ENCODE data around the gene SHROOM2. TPM values are rescaled to one million over a fixed set of nuclear protein-coding genes. Genes with fewer than 3 reads are reported as not detected.

SHROOM2 gene
- total and polyA plus RNA-seq, 9 of the 15 experiments (the other 6 are each of a cell fraction or from before 2014, with no cell fraction given): not detected

GRCh38 chrX:9749146-9749692, 37.0 kb upstream of the SHROOM2 start:
- no TSS peak for BruUV-seq (replicated peaks)
- no peak for ATAC-seq
- Histone ChIP-seq H3K79me2 (ENCODE audit: control insufficient read depth, insufficient read depth, low read length) (no peaks in the 10 kb centered on the region), H3K27ac (ENCODE audit: extremely low read depth, low read depth, low read length) (no peak overlapping the region), H2AFZ (ENCODE audit: low read depth, low read length) (no peak overlapping the region), H3K4me3 (no peak overlapping the region), H3K9me3 (replicated peaks; ENCODE audit: control insufficient read depth, insufficient read depth, low read depth, low read length) (no peaks in the 10 kb centered on the region), H3K4me1 (replicated peaks in 1 of 2; ENCODE audit: control insufficient read depth in 2 of 2, insufficient read depth in 2 of 2, low read length in 2 of 2) (no peaks in the 10 kb centered on the region), H4K20me1 (replicated peaks; ENCODE audit: control insufficient read depth, insufficient read depth, low read length) (no peaks in the 10 kb centered on the region), H3K36me3 (ENCODE audit: control insufficient read depth, insufficient read depth, low read length) (no peaks in the 10 kb centered on the region), H3K4me2 (ENCODE audit: insufficient read depth, low read length) (no peak overlapping the region), H3K27me3 (ENCODE audit: control insufficient read depth in 2 of 2, insufficient read depth in 2 of 2, low read length in 2 of 2) (peaks cover 0 to 22% of the 10 kb centered on the region in 2 experiments; a peak in 2 of 5 replicates), H3K9me1 (ENCODE audit: control insufficient read depth, insufficient read depth, low read length) (no peaks in the 10 kb centered on the region), H3K9ac (ENCODE audit: insufficient read depth in 1 of 2, low read depth in 2 of 2, low read length in 2 of 2) (no peak overlapping the region)
- DNase-seq (ENCODE audit: extremely low read depth in 1 of 4, low spot score in 3 of 4): no peak
- intact Hi-C loops (cut with micrococcal nuclease): no loop called here
- WGBS (ENCODE audit: insufficient coverage, low coverage, missing lambda C conversion rate): 3% methylated on average over 5 of the region's 11 CpGs
- TF ChIP-seq ZNF324 (CRISPR knock-in tag; IDR thresholded peaks at IDR 0.05): no peak
- no peak for TF ChIP-seq STAG1 (CRISPR knock-in tag; IDR thresholded peaks at IDR 0.05; ENCODE audit: borderline replicate concordance)
- POLR2A ChIA-PET: no interaction called here
- CTCF ChIA-PET (ENCODE audit: low intra/inter-chr PET ratio): no interaction called here
- in situ Hi-C loops (cut with MboI): no loop called here
- FAIRE-seq: no peak

DNA sequence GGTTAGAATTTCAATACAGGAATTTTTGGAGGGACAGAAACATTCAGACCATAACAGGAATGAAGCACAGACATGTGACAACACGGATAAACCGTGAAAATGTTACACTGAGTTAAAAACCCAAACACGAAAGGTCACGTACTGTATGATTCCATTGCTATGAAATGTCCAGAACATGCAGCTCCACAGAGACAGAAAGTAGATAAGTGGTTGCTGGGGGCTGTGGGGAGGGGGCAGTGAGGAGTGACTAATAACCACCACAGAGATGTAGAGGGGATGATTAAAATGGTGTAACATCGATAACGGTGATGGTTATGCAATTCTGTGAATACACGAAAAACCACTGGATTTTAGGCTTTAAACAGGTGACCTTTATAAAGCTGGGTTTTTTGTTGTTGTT, 28.9 kb upstream of the SHROOM2 start:
- in situ Hi-C loops (cut with MboI) (no loop called here), intact Hi-C loops (cut with micrococcal nuclease) (no loop called here)
- Histone ChIP-seq H2AFZ (ENCODE audit: low read depth, low read length) (no peak overlapping the region), H3K27ac (ENCODE audit: extremely low read depth, low read depth, low read length) (no peak overlapping the region), H3K9ac (ENCODE audit: insufficient read depth in 1 of 2, low read depth in 2 of 2, low read length in 2 of 2) (no peak overlapping the region), H3K9me1 (ENCODE audit: control insufficient read depth, insufficient read depth, low read length) (no peaks in the 10 kb centered on the region), H3K27me3 (ENCODE audit: control insufficient read depth in 2 of 2, insufficient read depth in 2 of 2, low read length in 2 of 2) (peaks cover under 1 to 21% of the 10 kb centered on the region in 2 experiments; a peak in 4 of 5 replicates), H3K79me2 (ENCODE audit: control insufficient read depth, insufficient read depth, low read length) (no peaks in the 10 kb centered on the region), H3K4me3 (no peak overlapping the region), H3K36me3 (ENCODE audit: control insufficient read depth, insufficient read depth, low read length) (no peaks in the 10 kb centered on the region), H3K4me1 (replicated peaks in 1 of 2; ENCODE audit: control insufficient read depth in 2 of 2, insufficient read depth in 2 of 2, low read length in 2 of 2) (no peaks in the 10 kb centered on the region), H3K9me3 (replicated peaks; ENCODE audit: control insufficient read depth, insufficient read depth, low read depth, low read length) (no peaks in the 10 kb centered on the region), H3K4me2 (ENCODE audit: insufficient read depth, low read length) (no peak overlapping the region), H4K20me1 (replicated peaks; ENCODE audit: control insufficient read depth, insufficient read depth, low read length) (no peaks in the 10 kb centered on the region)
- ChIA-PET POLR2A (interaction anchor here (0.6 kb wide), 1 partner anchor 51 kb away, joined by 3 read pairs; no protein-coding TSS in a partner anchor), CTCF (ENCODE audit: low intra/inter-chr PET ratio) (no interaction called here)
- WGBS (ENCODE audit: insufficient coverage, low coverage, missing lambda C conversion rate): 0% methylated on average over 5 of the region's 7 CpGs
- no peak for ATAC-seq
- DNase-seq (ENCODE audit: extremely low read depth in 1 of 4, low spot score in 3 of 4): no peak
- no TSS peak for BruUV-seq (replicated peaks)
- FAIRE-seq: no peak
- no peak for TF ChIP-seq POLR3G (IDR thresholded peaks at IDR 0.05; ENCODE audit: extremely low read depth, insufficient read length, insufficient replicate concordance)
- TF ChIP-seq DMBX1 (CRISPR knock-in tag; IDR thresholded peaks at IDR 0.05; ENCODE audit: borderline replicate concordance): no peak
- TF ChIP-seq ETV6 (IDR thresholded peaks at IDR 0.05; ENCODE audit: borderline replicate concordance in 1 of 2, low read depth in 2 of 2, low read length in 1 of 2): no peak
- no peak for TF ChIP-seq ETV6 (CRISPR knock-in tag; IDR thresholded peaks at IDR 0.05; ENCODE audit: borderline replicate concordance)
- TF ChIP-seq TCF7L2 (IDR thresholded peaks at IDR 0.05; ENCODE audit: low read depth, low read length): no peak
- no peak for TF ChIP-seq CC2D1A (IDR thresholded peaks at IDR 0.05)
- TF ChIP-seq CHD2 (IDR thresholded peaks at IDR 0.05; ENCODE audit: low read depth, low read length): no peak
- TF ChIP-seq NR2C1 (IDR thresholded peaks at IDR 0.05): no peak
- TF ChIP-seq NR2C1 (tag; IDR thresholded peaks at IDR 0.05): no peak
- TF ChIP-seq, protein P1, sequence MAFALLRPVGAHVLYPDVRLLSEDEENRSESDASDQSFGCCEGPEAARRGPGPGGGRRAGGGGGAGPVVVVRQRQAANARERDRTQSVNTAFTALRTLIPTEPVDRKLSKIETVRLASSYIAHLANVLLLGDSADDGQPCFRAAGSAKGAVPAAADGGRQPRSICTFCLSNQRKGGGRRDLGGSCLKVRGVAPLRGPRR (CRISPR knock-in tag; IDR thresholded peaks at IDR 0.05): no peak
- TF ChIP-seq KDM5B (IDR thresholded peaks at IDR 0.05; ENCODE audit: insufficient replicate concordance, low read depth, low read length): no peak
- no peak for TF ChIP-seq LEF1 (IDR thresholded peaks at IDR 0.05)
- no peak for TF ChIP-seq RBFOX2 (IDR thresholded peaks at IDR 0.05; ENCODE audit: low read depth, low read length)
- TF ChIP-seq HDAC1 (IDR thresholded peaks at IDR 0.05): no peak
